Transverse colon (tissue), 4 donors: ENCODE data around the gene SHROOM1. TPM values are rescaled to one million over a fixed set of nuclear protein-coding genes. Genes with fewer than 3 reads are reported as not detected.

Experiments
- DNase-seq: peaks from one replicate; pipeline ENCODE4 v3.0.0-alpha.2; 2019
- H3K27ac ChIP-seq, 4 donors: fragments of 200-600 bp; sonication (generic); 2 replicates each; pipeline ENCODE4 v1.5.1; 2016 to 2018; ENCODE audit warnings: inconsistent platforms in 4 of 4
- H3K27me3 ChIP-seq: fragments of 200-600 bp; sonication (generic); 2 replicates; pipeline ENCODE4 v1.5.1; 2017; ENCODE audit warnings: inconsistent platforms
- H3K36me3 ChIP-seq, 4 donors: fragments of 200-600 bp; sonication (generic); 2 replicates each; pipeline ENCODE4 v1.5.1; 2017 to 2019; ENCODE audit warnings: inconsistent platforms in 4 of 4
- H3K4me1 ChIP-seq, 4 donors: fragments of 200-600 bp; sonication (generic); 2 replicates each; pipeline ENCODE4 v1.5.1; 2017 to 2020; ENCODE audit warnings: inconsistent platforms in 4 of 4
- H3K4me3 ChIP-seq, 4 donors: fragments of 200-600 bp; sonication (generic); 1 replicate in 1 of 4; 2 replicates in 3 of 4; pipeline versions ENCODE4 v1.5.1 to v1.6.1; 2017 to 2019; ENCODE audit warnings: inconsistent platforms in 4 of 4
- H3K9me3 ChIP-seq, 2 donors: fragments of 200-600 bp; sonication (generic); 2 replicates each; pipeline ENCODE4 v1.5.1; 2017 to 2019; ENCODE audit warnings: inconsistent platforms in 2 of 2
- CTCF ChIP-seq, 5 experiments: fragments of 200-600 bp in 3 of 5; fragments of 450-650 bp in 2 of 5; sonication (generic) in 3 of 5; IDR thresholded peaks; 1 replicate in 2 of 5; 2 replicates in 3 of 5; pipeline ENCODE4 v1.5.1; 2016 to 2017; ENCODE audit warnings: antibody characterized with exemption in 5 of 5, inconsistent platforms in 3 of 5, mild to moderate bottlenecking in 2 of 5, moderate library complexity in 1 of 5
- EP300 ChIP-seq: sonication (generic); formaldehyde crosslinking; IDR thresholded peaks from one replicate; pipeline ENCODE4 v1.6.1; 2017; ENCODE audit warnings: antibody characterized with exemption, low read depth
- POLR2A ChIP-seq: fragments of 450-650 bp; IDR thresholded peaks from one replicate; pipeline ENCODE4 v1.6.1; 2016; ENCODE audit warnings: antibody characterized with exemption, mild to moderate bottlenecking, moderate library complexity
- POLR2AphosphoS5 ChIP-seq, 3 donors: sonication (generic); formaldehyde crosslinking; IDR thresholded peaks; one replicate each; pipeline ENCODE4 v1.6.1; 2016; ENCODE audit warnings: antibody characterized with exemption in 3 of 3
- WGBS, 2 donors: methylation state at CpG; one replicate each; pipeline ENCODE4 v1.1.5; 2018; ENCODE audit warnings: low coverage in 1 of 2; 5-methylcytosine and 5-hydroxymethylcytosine counted together
- in situ Hi-C, 4 donors: fragments of 200-750 bp; cut with MboI; loops; one replicate each; pipeline versions ENCODE4 v1.15.0 to v1.15.1; 2017; ENCODE audit warnings: low sequenced_read_pairs in 3 of 4, low pct_ligation_motif_present in 1 of 4, low pct_unique_long_range_greater_than_20kb in 1 of 4
- intact Hi-C: fragments of 100-400 bp; cut with DNase I; formaldehyde crosslinking; loops from one replicate; pipeline ENCODE4 v1.15.1; 2023; ENCODE audit warnings: low total_unique reads
- total RNA-seq, 4 donors: library from RNA; depleted of rRNA; stranded (reverse); fragments of >200 nt; gene quantifications; one replicate each; pipeline ENCODE4 v1.1.0, GENCODE V29; 2016

Gene SHROOM1
- total RNA-seq, 4 donors from 2014 or later: 65.3 to 244 (median 77.3) TPM

GRCh38 chr5:132778129-132778528 is 52.3 kb downstream of the SHROOM1 start:
- TF ChIP-seq CTCF (IDR thresholded peaks at IDR 0.05) (no peak), POLR2AphosphoS5 (IDR thresholded peaks at IDR 0.05) (no peak), POLR2A (no peak), EP300 (no peak)
- Histone ChIP-seq H3K27ac (peak overlapping the region in 3 of 4 donors; percentile 80 to 84 (median 83)), H3K9me3 (no peaks in the 10 kb centered on the region), H3K4me3 (peak overlapping the region in 3 of 4 donors; percentile 83 to 94 (median 94)), H3K27me3 (no peaks in the 10 kb centered on the region), H3K4me1 (peaks cover 7 to 26% (median 21%) of the 10 kb centered on the region in 4 donors), H3K36me3 (no peaks in the 10 kb centered on the region)
- no peak for DNase-seq
- intact Hi-C loops (no loop called here), in situ Hi-C loops (loop anchor here in 1 of 4 donors (25.0 kb wide), 1 partner anchor 391 kb away; no protein-coding TSS in a partner anchor)
- WGBS, 2 donors: 60 to 80% methylated on average over 2 to 4 of the region's 4 CpGs

GRCh38 chr5:132777209-132778069 is 53.0 kb downstream of the SHROOM1 start, which contains the start of gene SEPTIN8:
TSS of gene SEPTIN8 (minus strand) at chr5:132777239. CDS start at chr5:132777137, 102 bp downstream.
- Histone ChIP-seq H3K9me3 (no peaks in the 10 kb centered on the region), H3K27ac (peak within 1 kb of the TSS; percentile 80 to 84 (median 83)), H3K4me3 (peak within 1 kb of the TSS; percentile 83 to 94 (median 88)), H3K27me3 (no peaks in the 10 kb centered on the region), H3K4me1 (peaks cover 7 to 26% (median 21%) of the 10 kb centered on the region in 4 donors), H3K36me3 (no peaks in the 10 kb centered on the region)
- WGBS, 2 donors: 3 to 14% methylated on average over 13 to 39 of the region's 82 CpGs
- in situ Hi-C loops (loop anchor here in 1 of 4 donors (25.0 kb wide), 1 partner anchor 390 kb away; no protein-coding TSS in a partner anchor), intact Hi-C loops (no loop called here)
- peak; percentile 59 for DNase-seq
- TF ChIP-seq CTCF (IDR thresholded peaks at IDR 0.05): peak in 1 of 5 experiments; percentile 1
- no peak for TF ChIP-seq POLR2AphosphoS5 (IDR thresholded peaks at IDR 0.05)

GRCh38 chr5:132776938-132777208 is 53.6 kb downstream of the SHROOM1 start:
- Histone ChIP-seq H3K4me1 (peaks cover 7 to 26% (median 21%) of the 10 kb centered on the region in 4 donors), H3K27me3 (no peaks in the 10 kb centered on the region), H3K27ac (peak overlapping the region; percentile 80 to 84 (median 83)), H3K36me3 (no peaks in the 10 kb centered on the region), H3K9me3 (no peaks in the 10 kb centered on the region), H3K4me3 (peak overlapping the region; percentile 83 to 94 (median 88))
- 1% methylated on average over 14 of the region's 40 CpGs; no CpG with 5 or more reads in 1 of the 2 donors for WGBS, 2 donors
- DNase-seq: no peak
- intact Hi-C loops: no loop called here
- TF ChIP-seq POLR2AphosphoS5 (IDR thresholded peaks at IDR 0.05): no peak
- TF ChIP-seq CTCF (IDR thresholded peaks at IDR 0.05): no peak
- TF ChIP-seq POLR2A: no peak
- TF ChIP-seq EP300: no peak
- in situ Hi-C loops: loop anchor here in 1 of 4 donors (25.0 kb wide), 1 partner anchor 390 kb away; no protein-coding TSS in a partner anchor

GRCh38 chr5:132776131-132776937 is 54.1 kb downstream of the SHROOM1 start:
- H3K9me3 ChIP-seq: no peaks in the 10 kb centered on the region
- peak; percentile 22 for TF ChIP-seq POLR2A
- TF ChIP-seq POLR2AphosphoS5 (IDR thresholded peaks at IDR 0.05): no peak
- WGBS, 2 donors: 16% methylated on average over 13 of the region's 39 CpGs; no CpG with 5 or more reads in 1 of the 2 donors
- no peaks in the 10 kb centered on the region for H3K27me3 ChIP-seq
- DNase-seq: peak; percentile 49
- H3K27ac ChIP-seq: peak overlapping the region; percentile 80 to 84 (median 83)
- H3K4me1 ChIP-seq: peaks cover 7 to 29% (median 21%) of the 10 kb centered on the region in 4 donors
- in situ Hi-C loops: loop anchor here in 1 of 4 donors (25.0 kb wide), 1 partner anchor 389 kb away; no protein-coding TSS in a partner anchor
- intact Hi-C loops: no loop called here
- peak overlapping the region; percentile 83 to 94 (median 88) for H3K4me3 ChIP-seq
- H3K36me3 ChIP-seq: no peaks in the 10 kb centered on the region
